K562 (cell line): ENCODE measurements around the gene ZNF593OS. TPM values are rescaled to one million over a fixed set of nuclear protein-coding genes. Genes with fewer than 3 reads are reported as not detected.

Source experiments
- BRD9 ChIP-seq: fragments of 450-650 bp; IDR thresholded peaks from 2 replicates; pipeline ENCODE4 v1.6.1; 2018; ENCODE audit warnings: low read depth; ENCODE audit not compliant: partially characterized antibody
- CEBPG ChIP-seq, 3 experiments: fragments of 200-800 bp in 1 of 3; sonication (Bioruptor generic) in 1 of 3; sonication (generic) in 1 of 3; formaldehyde crosslinking in 1 of 3; IDR thresholded peaks in 2 of 3; conservative IDR thresholded peaks in 1 of 3; 2 replicates each; pipeline versions ENCODE4 v1.6.1 to v1.8.0; 2016 to 2022; ENCODE audit warnings: missing compliant biosample characterization in 2 of 3, missing genetic modification characterization in 2 of 3, mild to moderate bottlenecking in 1 of 3, missing genetic modification reagents in 1 of 3
- ERF ChIP-seq: fragments of 450-650 bp; formaldehyde crosslinking; IDR thresholded peaks from 2 replicates; pipeline ENCODE4 v1.4.0; 2020; ENCODE audit warnings: mild to moderate bottlenecking, mixed read lengths
- FOXA3 ChIP-seq, 2 experiments: fragments of 450-650 bp in 1 of 2; sonication (generic) in 1 of 2; formaldehyde crosslinking; IDR thresholded peaks in 1 of 2; conservative IDR thresholded peaks in 1 of 2; 2 replicates each; pipeline versions ENCODE4 v1.4.0 to v1.8.0; 2020 to 2022; ENCODE audit warnings: mild to moderate bottlenecking in 2 of 2, missing genetic modification reagents in 1 of 2
- KDM1A ChIP-seq, 2 experiments: fragments of 450-650 bp; IDR thresholded peaks; 2 replicates each; pipeline ENCODE4 v1.6.1; 2016; ENCODE audit warnings: mild to moderate bottlenecking in 2 of 2
- MBD2 ChIP-seq: sonication (generic); IDR thresholded peaks from 2 replicates; pipeline ENCODE4 v1.6.1; 2016; ENCODE audit warnings: low read depth, borderline replicate concordance
- MCM7 ChIP-seq, 2 experiments: fragments of 450-650 bp; IDR thresholded peaks; 2 replicates each; pipeline ENCODE4 v1.6.1; 2016 to 2018
- MECOM ChIP-seq: fragments of 250-450 bp; sonication (Bioruptor Pico); IDR thresholded peaks from 2 replicates; pipeline ENCODE4 v1.8.0; 2022; ENCODE audit warnings: inconsistent platforms
- NONO ChIP-seq, 2 experiments: fragments of 200-400 bp in 1 of 2; fragments of 450-650 bp in 1 of 2; formaldehyde crosslinking in 1 of 2; IDR thresholded peaks; 2 replicates each; pipeline ENCODE4 v1.6.1; 2017; ENCODE audit warnings: low read depth in 2 of 2, mild to moderate bottlenecking in 2 of 2, moderate library complexity in 2 of 2, low read length in 1 of 2
- SP1 ChIP-seq: sonication (generic); formaldehyde crosslinking; IDR thresholded peaks from 2 replicates; pipeline ENCODE4 v1.8.1; 2022; ENCODE audit warnings: mild to moderate bottlenecking, missing genetic modification reagents
- TCF3 ChIP-seq: sonication (generic); formaldehyde crosslinking; IDR thresholded peaks from 2 replicates; pipeline ENCODE4 v1.4.0; 2020; ENCODE audit warnings: mild to moderate bottlenecking, missing genetic modification reagents
- TCF7L2 ChIP-seq: fragments of 150-350 bp; IDR thresholded peaks from 2 replicates; pipeline ENCODE4 v1.6.1; 2016; ENCODE audit warnings: low read depth, mild to moderate bottlenecking, low read length, moderate library complexity
- ZKSCAN1 ChIP-seq: fragments of 150-350 bp; IDR thresholded peaks from 2 replicates; pipeline ENCODE4 v1.6.1; 2016; ENCODE audit warnings: low read depth, low read length
- ZNF589 ChIP-seq: fragments of 200-800 bp; sonication (Bioruptor generic); IDR thresholded peaks from 2 replicates; pipeline ENCODE4 v1.6.1; 2016; ENCODE audit warnings: low read depth, missing genetic modification characterization, missing compliant biosample characterization
- polyA plus RNA-seq, 8 experiments: library from polyadenylated mRNA; depleted of rRNA in 4 of 8; stranded (reverse) in 5 of 8; unstranded in 3 of 8; fragments of >200 nt; fragmentation: Nextera tagmentation in 2 of 8; fragmentation: Illumina TruSeq in 1 of 8; extraction: Ambion mirVana in 2 of 8; extraction: Trizol in 1 of 8; gene quantifications; 2 replicates each; pipeline versions ENCODE4 v1.2.1 to v1.2.3, GENCODE V29; 2011 to 2014; ENCODE audit warnings: inconsistent platforms in 1 of 8, missing spikeins in 1 of 8
- total RNA-seq, 7 experiments: library from RNA; depleted of rRNA in 6 of 7; stranded (reverse); fragments of >200 nt in 6 of 7; fragmentation: Illumina TruSeq in 2 of 7; extraction: Trizol in 2 of 7; gene quantifications; 2 replicates each; pipeline versions ENCODE4 v1.2.1 to v1.2.3, GENCODE V29; 2011 to 2021; ENCODE audit warnings: low replicate concordance in 1 of 7
- TF ChIP-seq, protein P1 (sequence below): sonication (generic); formaldehyde crosslinking; IDR thresholded peaks from 2 replicates; pipeline ENCODE4 v1.8.0; 2022; ENCODE audit warnings: mild to moderate bottlenecking, low read depth, missing genetic modification reagents
- TF ChIP-seq, protein P2 (sequence below): fragments of 250-450 bp; sonication (Bioruptor Pico); IDR thresholded peaks from 2 replicates; pipeline ENCODE4 v1.8.0; 2021; ENCODE audit warnings: borderline replicate concordance, mild to moderate bottlenecking, moderate library complexity; ENCODE audit not compliant: poor library complexity, severe bottlenecking
- TF ChIP-seq, protein P3 (sequence below), 2 experiments: fragments of 450-650 bp; formaldehyde crosslinking in 1 of 2; IDR thresholded peaks; 2 replicates each; pipeline versions ENCODE4 v1.4.0 to v1.6.1; 2014 to 2020; ENCODE audit warnings: mild to moderate bottlenecking in 2 of 2, borderline replicate concordance in 1 of 2, low read depth in 1 of 2

The ZNF593OS gene
- total and polyA plus RNA-seq, 9 of the 15 experiments (the other 6 are each of a cell fraction or from before 2014, with no cell fraction given): 0.24 to 0.27 TPM; not detected in 7

DNA sequence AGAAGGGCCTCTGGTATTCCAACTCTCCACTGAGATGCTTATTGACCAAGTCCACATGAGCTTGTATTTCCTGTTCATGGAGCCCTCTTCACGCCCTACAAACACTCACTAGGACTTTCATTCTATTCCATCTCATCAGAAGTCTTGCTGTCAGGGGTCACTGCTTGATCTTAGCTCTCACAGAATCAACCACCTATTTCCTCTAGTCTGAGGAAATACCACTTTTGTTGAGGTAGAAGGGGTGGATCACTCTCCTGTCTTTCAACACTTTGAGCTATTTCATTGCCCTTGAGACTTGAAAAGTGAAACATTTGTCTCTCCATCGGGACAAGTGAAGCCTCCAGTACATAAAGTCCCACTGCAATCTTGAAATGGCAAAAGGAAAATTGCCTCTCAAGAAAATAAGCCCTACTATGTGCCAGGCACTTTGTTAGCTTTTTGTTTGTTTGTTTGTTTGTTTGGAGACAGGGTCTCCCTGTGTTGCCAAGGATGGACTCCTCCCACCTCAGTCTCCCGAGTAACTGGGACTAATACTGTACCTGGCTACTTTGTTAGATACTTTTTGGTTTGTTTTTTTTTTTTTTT, 32.6 kb downstream of the ZNF593OS start (continued):
- TF ChIP-seq FOXA3 (CRISPR knock-in tag; conservative IDR thresholded peaks at IDR 0.05 in 1 of 2, IDR thresholded peaks at IDR 0.05 in 1 of 2) (peak in 1 of 2 experiments; percentile 43; a peak in 1 of 4 replicates), TCF7L2 (peak; percentile 71; the same call in 1 of the 2 replicates), ZKSCAN1 (peak; percentile 99), KDM1A (IDR thresholded peaks at IDR 0.05) (0 out of 4 replicates have a peak, but pooled peaks of 1 of the 2 experiments have one; percentile 14), MCM7 (IDR thresholded peaks at IDR 0.05) (no peak), ZNF589 (CRISPR knock-in tag) (peak; percentile 27; the same call in 1 of the 2 replicates), MBD2 (peak; percentile 3; the same call in 1 of the 2 replicates), NONO (IDR thresholded peaks at IDR 0.05; ENCODE audit: low read depth in 2 of 2, low read length in 1 of 2) (peak in 1 of 2 experiments; percentile 82; a peak in 2 of 4 replicates), MECOM (CRISPR knock-in tag) (peak; percentile 13; the same call in 1 of the 2 replicates), CEBPG (CRISPR knock-in tag; IDR thresholded peaks at IDR 0.05) (peak; percentile 29; the same call in 1 of the 2 replicates), CEBPG (tag; conservative IDR thresholded peaks at IDR 0.05 in 1 of 2, IDR thresholded peaks at IDR 0.05 in 1 of 2) (no peak), BRD9 (peak; percentile 42), SP1 (CRISPR knock-in tag) (peak; percentile 57; the same call in 1 of the 2 replicates), TCF3 (0 out of 2 replicates have a peak, but pooled peaks have one; percentile 5), ERF (CRISPR knock-in tag) (no peak)
- TF ChIP-seq, protein P1, sequence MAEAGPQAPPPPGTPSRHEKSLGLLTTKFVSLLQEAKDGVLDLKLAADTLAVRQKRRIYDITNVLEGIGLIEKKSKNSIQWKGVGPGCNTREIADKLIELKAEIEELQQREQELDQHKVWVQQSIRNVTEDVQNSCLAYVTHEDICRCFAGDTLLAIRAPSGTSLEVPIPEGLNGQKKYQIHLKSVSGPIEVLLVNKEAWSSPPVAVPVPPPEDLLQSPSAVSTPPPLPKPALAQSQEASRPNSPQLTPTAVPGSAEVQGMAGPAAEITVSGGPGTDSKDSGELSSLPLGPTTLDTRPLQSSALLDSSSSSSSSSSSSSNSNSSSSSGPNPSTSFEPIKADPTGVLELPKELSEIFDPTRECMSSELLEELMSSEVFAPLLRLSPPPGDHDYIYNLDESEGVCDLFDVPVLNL (CRISPR knock-in tag): no peak
- TF ChIP-seq, protein P2, sequence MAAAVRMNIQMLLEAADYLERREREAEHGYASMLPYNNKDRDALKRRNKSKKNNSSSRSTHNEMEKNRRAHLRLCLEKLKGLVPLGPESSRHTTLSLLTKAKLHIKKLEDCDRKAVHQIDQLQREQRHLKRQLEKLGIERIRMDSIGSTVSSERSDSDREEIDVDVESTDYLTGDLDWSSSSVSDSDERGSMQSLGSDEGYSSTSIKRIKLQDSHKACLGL (CRISPR knock-in tag): no peak
- TF ChIP-seq, protein P3, sequence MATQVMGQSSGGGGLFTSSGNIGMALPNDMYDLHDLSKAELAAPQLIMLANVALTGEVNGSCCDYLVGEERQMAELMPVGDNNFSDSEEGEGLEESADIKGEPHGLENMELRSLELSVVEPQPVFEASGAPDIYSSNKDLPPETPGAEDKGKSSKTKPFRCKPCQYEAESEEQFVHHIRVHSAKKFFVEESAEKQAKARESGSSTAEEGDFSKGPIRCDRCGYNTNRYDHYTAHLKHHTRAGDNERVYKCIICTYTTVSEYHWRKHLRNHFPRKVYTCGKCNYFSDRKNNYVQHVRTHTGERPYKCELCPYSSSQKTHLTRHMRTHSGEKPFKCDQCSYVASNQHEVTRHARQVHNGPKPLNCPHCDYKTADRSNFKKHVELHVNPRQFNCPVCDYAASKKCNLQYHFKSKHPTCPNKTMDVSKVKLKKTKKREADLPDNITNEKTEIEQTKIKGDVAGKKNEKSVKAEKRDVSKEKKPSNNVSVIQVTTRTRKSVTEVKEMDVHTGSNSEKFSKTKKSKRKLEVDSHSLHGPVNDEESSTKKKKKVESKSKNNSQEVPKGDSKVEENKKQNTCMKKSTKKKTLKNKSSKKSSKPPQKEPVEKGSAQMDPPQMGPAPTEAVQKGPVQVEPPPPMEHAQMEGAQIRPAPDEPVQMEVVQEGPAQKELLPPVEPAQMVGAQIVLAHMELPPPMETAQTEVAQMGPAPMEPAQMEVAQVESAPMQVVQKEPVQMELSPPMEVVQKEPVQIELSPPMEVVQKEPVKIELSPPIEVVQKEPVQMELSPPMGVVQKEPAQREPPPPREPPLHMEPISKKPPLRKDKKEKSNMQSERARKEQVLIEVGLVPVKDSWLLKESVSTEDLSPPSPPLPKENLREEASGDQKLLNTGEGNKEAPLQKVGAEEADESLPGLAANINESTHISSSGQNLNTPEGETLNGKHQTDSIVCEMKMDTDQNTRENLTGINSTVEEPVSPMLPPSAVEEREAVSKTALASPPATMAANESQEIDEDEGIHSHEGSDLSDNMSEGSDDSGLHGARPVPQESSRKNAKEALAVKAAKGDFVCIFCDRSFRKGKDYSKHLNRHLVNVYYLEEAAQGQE (IDR thresholded peaks at IDR 0.05; ENCODE audit: borderline replicate concordance): no peak
- TF ChIP-seq, protein P3 (CRISPR knock-in tag; IDR thresholded peaks at IDR 0.05; ENCODE audit: low read depth): no peak
